Measurements from ENCODE around the gene ZNF286A. TPM values are rescaled to one million over a fixed set of nuclear protein-coding genes. Genes with fewer than 3 reads are reported as not detected.

The ZNF286A gene
- 25.2 to 43.3 TPM (median 27.4 TPM) in 5 replicates for total RNA-seq (2022; extraction: Qiagen RNA extraction; ENCODE audit: low read depth)

GRCh38 chr17:15699413-15699924 lies at the start of gene ZNF286A:
Gene ZNF286A (plus strand): TSS chr17:15699752. CDS start chr17:15700330, 578 bp downstream.

GRCh38 chr17:15683824-15684478 lies 15.6 kb upstream of the ZNF286A start, which contains the start of gene TRIM16:
Gene TRIM16 (minus strand): TSS chr17:15684311. CDS start chr17:15651609, 32,702 bp downstream.

GRCh38 chr17:15731900-15732299 lies 32.3 kb downstream of the ZNF286A start, which contains the start of gene TBC1D26:
Gene TBC1D26 (plus strand): TSS chr17:15732283. CDS start chr17:15735349, 3,066 bp downstream.

Other genes starting within 250 kb of the ZNF286A start
- gene CDRT4, start 232.1 kb upstream of the ZNF286A start, total RNA-seq (2022; extraction: Qiagen RNA extraction; ENCODE audit: low read depth): 0.61 to 1.5 TPM (median 0.86 TPM) in 5 replicates
- gene TVP23C, start 136.3 kb upstream of the ZNF286A start, total RNA-seq (2022; extraction: Qiagen RNA extraction; ENCODE audit: low read depth): 6.8 to 11.5 TPM (median 10.4 TPM) in 5 replicates
- 2.2 to 4.3 TPM (median 3.1 TPM) in 5 replicates for gene FBXW10B, start 80.0 kb upstream of the ZNF286A start, total RNA-seq (2022; extraction: Qiagen RNA extraction; ENCODE audit: low read depth)
- 232 to 289 TPM (median 245 TPM) in 5 replicates for gene TRIM16, start 15.4 kb upstream of the ZNF286A start, total RNA-seq (2022; extraction: Qiagen RNA extraction; ENCODE audit: low read depth)
- gene TBC1D26, start 32.5 kb downstream of the ZNF286A start, total RNA-seq (2022; extraction: Qiagen RNA extraction; ENCODE audit: low read depth): 0.15 TPM in 1 of 5 replicates, not detected in the others
- gene ADORA2B, start 245.4 kb downstream of the ZNF286A start, total RNA-seq (2022; extraction: Qiagen RNA extraction; ENCODE audit: low read depth): 10.9 to 17.7 TPM (median 15.5 TPM) in 5 replicates